HG03460 (cell line): ENCODE data around the gene ZNF618.

Experiments used
- ATAC-seq: cut with Tn5 transposase; IDR thresholded peaks from one replicate; pipeline ENCODE4 v1.9.1; 2021; ENCODE audit not compliant: unreplicated experiment

ZNF618 gene

DNA sequence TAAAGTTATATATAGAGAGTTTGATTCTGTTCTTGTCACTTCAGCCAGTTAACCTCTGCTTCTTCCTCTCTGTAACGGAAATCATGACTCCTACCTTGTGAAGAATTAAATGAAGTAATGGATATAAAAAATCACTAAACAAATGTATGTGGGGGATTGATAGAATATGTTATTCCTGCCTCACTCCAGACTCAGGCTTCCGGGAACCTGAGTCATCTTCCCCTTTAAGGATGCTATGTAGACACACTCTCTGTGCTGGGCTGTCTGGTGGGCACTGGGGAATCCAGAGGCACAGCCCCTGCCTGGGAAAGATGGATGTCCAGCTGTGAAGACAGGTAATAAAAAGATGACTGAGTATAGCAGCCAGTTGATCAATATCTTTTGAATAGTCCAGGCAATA lies 77.4 kb downstream of the ZNF618 start:
- no peak for ATAC-seq

DNA sequence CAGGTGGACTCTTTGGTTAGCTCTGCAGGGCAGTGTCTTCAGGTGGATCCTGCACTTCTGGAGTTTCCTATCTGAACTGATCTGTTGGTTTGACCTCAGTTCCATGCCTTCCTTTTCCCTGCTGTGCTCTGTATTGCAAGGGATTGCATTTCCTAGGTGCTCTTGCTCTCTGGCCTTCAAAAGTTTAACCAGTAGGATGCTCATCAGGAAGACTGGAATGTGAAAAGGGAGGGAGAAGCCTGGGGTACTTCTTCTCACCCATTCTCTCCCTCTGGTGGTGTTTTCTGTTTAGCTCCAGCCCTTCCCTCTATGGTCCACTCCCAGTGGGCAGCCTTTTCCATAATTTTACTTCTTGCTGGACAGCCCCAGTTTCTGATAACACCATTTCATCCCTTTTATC lies 78.5 kb downstream of the ZNF618 start:
- no peak for ATAC-seq

- no peak for ATAC-seq
These were observed 79.1 kb downstream of the ZNF618 start for GRCh38 chr9:113955076-113955752.

GRCh38 chr9:113956901-113957300 lies 80.8 kb downstream of the ZNF618 start:
- no peak for ATAC-seq

DNA sequence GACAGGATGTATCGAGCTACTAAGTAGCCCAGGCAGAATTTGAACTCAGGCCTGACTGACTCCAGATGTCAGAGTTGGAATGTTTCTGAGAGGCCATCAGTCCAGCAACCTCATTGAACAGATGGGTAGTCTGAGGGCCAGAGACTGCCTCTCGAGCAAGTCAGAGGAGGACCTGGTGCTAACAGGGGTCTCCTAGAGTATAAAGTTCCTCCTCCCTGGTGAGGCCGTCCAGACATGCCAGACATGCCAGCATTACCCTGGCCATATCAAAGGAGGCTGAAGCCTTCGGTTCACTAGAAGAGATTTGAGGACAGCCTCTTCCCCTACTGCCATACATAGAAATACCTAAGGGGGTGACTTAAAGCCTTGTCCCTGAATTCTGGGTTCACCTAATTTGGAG lies 81.2 kb downstream of the ZNF618 start:
- no peak for ATAC-seq

DNA sequence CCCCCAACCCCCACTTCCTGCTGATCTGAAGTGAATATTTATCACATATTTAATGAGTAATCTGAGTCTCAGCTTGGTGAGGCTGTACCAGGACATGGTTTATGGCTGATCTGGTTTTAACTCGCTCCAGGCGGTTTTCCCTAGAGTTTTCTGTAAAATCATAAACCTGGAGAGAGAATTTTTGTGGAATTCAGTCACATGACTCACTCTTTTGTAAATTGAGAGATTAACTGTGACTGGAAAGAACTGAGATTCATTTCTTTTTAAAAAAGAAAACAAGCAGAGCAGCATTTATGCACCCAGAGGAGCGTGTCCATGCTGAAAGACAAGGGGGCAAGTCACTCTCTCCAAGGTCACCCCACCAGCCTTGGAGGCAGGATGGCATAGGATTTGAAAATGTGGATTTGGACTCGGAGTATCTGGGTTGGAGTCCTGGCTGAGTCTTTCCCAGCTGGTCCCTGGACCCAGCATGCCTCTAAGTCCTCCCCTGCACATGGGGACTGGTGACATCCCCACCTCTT lies 81.8 kb downstream of the ZNF618 start:
- no peak for ATAC-seq

- ATAC-seq: no peak
These were observed 82.4 kb downstream of the ZNF618 start for GRCh38 chr9:113958556-113958955.

DNA sequence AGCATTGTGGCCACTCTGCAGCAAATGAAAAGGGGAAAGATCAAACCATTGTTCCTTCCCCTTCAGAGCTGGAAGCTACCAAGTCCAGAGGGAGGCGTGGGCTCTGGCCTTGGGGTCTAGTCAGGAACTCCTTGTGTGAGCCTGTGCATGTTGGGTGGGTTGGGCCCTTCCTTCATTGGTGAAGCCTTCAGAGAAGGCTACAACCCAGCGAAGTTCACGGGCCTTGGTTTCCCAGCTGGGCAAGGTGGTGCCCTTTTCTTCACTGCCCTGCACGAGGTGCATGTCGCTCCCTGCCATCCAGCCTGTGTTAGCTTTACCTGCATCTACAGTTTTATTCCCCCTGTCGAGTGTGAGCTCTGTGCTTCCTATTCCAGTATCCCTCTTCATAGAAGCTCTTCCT lies 84.7 kb downstream of the ZNF618 start:
- ATAC-seq: no peak

DNA sequence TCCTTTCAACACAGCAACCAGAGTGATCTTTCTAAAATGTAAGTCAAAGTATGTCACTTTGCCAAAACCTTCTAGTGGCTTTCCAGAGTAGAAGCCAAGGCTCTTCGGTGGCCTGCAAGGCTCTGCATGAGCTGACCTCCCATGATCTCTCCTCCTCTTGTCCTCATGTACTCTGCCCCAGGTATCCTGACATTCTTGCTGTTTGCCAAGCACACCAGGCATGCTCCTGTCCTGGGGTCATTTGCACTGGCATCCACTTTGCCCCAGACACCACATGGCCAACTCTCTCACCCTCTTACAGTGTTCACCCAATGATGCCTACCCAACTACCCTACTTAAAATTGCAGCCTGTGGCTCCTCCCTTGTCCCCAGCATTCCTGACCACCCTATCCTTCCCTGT lies 86.3 kb downstream of the ZNF618 start:
- ATAC-seq: no peak

- ATAC-seq: no peak
These were observed 87.0 kb downstream of the ZNF618 start for GRCh38 chr9:113963017-113963620.

- ATAC-seq: no peak
These were observed 87.8 kb downstream of the ZNF618 start for GRCh38 chr9:113963696-113964494.

DNA sequence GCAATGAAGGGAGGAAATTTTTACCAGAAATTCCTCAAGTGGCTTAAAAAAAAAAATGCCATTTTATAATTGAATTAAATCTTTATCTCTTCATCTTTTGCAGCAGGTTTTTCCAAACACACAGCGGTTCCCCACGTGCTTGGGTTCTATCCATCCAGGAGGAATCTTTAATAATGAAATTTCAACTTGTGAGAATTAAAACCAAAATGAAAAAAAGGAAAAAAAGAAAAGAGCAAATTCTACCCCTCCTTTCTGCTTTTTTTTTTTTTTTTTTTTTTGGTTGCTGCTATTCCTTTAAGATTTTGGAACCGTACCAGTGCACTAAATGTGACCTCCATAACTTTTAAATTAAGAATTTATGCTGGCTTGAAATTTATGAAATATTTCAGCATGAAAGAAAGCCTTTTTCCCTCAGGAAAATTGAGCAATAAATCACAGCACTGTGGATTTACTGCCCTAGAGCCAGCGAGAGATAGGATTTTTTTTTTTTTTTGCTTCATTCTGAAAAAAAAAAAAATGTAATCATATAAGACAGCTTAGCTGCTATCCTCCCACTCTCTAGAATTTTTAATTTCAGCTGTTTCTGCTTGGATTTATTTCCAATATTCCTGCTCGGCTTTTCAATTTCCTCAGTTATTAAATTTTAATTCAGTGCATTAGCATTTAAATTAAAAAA lies 88.5 kb downstream of the ZNF618 start:
- no peak for ATAC-seq

DNA sequence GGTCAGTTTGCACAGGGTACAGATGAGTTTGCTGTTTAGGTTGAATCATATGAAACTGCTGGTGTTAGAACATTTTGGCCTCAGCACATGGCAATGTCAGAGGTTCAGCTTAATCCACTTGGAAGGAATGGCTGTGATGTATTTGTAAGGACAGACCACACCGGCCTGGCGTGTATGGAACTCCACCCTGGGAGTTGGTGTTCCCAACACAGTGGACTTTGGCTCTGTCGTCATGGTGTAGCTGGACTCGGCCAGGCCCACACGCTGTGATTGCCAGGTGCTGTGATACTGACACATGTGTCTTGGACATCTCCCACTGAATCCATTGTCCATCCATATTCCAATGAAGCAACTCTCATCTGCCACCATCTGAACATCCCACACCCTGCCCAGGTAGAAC lies 90.3 kb downstream of the ZNF618 start:
- ATAC-seq: no peak

GRCh38 chr9:113967380-113967779 lies 91.3 kb downstream of the ZNF618 start:
- no peak for ATAC-seq

DNA sequence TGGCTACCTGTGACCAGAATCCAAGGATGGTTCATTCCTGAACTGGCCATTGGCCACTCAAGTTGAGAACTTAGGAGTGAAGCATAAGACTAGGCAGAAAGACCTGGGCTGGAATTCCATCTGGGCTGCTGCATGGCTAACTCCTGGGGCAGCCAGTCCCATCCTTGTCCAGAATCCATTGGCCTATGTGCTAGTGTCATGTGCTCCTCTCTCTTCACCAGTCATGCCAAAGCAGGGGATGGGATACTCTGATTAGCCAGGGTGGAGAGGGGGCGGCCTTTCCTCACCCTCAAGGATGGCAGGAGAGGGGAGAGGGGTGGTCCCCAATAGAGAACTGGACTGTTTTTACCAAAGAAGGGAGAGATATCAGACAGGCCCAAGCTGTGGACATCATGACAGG lies 93.2 kb downstream of the ZNF618 start:
- no peak for ATAC-seq

GRCh38 chr9:113973226-113973625 lies 97.1 kb downstream of the ZNF618 start:
- no peak for ATAC-seq

- ATAC-seq: no peak
These were observed 97.9 kb downstream of the ZNF618 start for GRCh38 chr9:113973963-113974413.

GRCh38 chr9:113976915-113977314 lies 100.8 kb downstream of the ZNF618 start:
- ATAC-seq: no peak

- ATAC-seq: no peak
These were observed 102.7 kb downstream of the ZNF618 start for GRCh38 chr9:113978725-113979342.

GRCh38 chr9:113979343-113980127 lies 103.4 kb downstream of the ZNF618 start:
- ATAC-seq: no peak
